ENCODE data around the gene OR11A1. TPM values are rescaled to one million over a fixed set of nuclear protein-coding genes. Genes with fewer than 3 reads are reported as not detected.

The OR11A1 gene
- polyA plus RNA-seq, 2 of the 4 experiments (the other 2 are of a cell fraction) = not detected

- POLR2A ChIA-PET = no interaction called here
- CTCF ChIA-PET = no interaction called here
Measured at GRCh38 chr6:29491574-29491973, 34.7 kb upstream of the OR11A1 start.

GRCh38 chr6:29490552-29490951, 33.7 kb upstream of the OR11A1 start:
- WGBS (ENCODE audit: missing lambda C conversion rate) = 38% methylated on average over 2 of the region's 2 CpGs
- no peak for ATAC-seq
- Histone ChIP-seq H3K4me3 (no peak overlapping the region), H3K9me3 (no peaks in the 10 kb centered on the region), H3K4me1 (no peaks in the 10 kb centered on the region), H3K27ac (no peak overlapping the region), H3K4me2 (no peak overlapping the region)
- FAIRE-seq = no peak
- TF ChIP-seq EHMT2 (IDR thresholded peaks at IDR 0.05; ENCODE audit: low read depth) (no peak), RARB (CRISPR knock-in tag; IDR thresholded peaks at IDR 0.05) (no peak), FOXS1 (CRISPR knock-in tag; IDR thresholded peaks at IDR 0.05) (no peak), EP300 (IDR thresholded peaks at IDR 0.05) (no peak), ZC3H11A (IDR thresholded peaks at IDR 0.05) (no peak), ZFP36 (IDR thresholded peaks at IDR 0.05; ENCODE audit: borderline replicate concordance, partially characterized antibody) (no peak), CHD2 (IDR thresholded peaks at IDR 0.05; ENCODE audit: low read length, partially characterized antibody) (no peak), CBX2 (IDR thresholded peaks at IDR 0.05; ENCODE audit: borderline replicate concordance, low read depth) (no peak), RFX5 (IDR thresholded peaks at IDR 0.05) (no peak), MAFK (IDR thresholded peaks at IDR 0.05; ENCODE audit: partially characterized antibody) (no peak), NR3C1 (IDR thresholded peaks at IDR 0.05) (no peak), HES2 (IDR thresholded peaks at IDR 0.05) (no peak), REST (IDR thresholded peaks at IDR 0.05) (no peak), CBX8 (IDR thresholded peaks at IDR 0.05) (no peak), MYC (IDR thresholded peaks at IDR 0.05; ENCODE audit: borderline replicate concordance, low read length) (no peak)
- POLR2A ChIA-PET = no interaction called here
- no peak for DNase-seq (ENCODE audit: low read depth in 1 of 2, low spot score in 1 of 2)
- CTCF ChIA-PET = no interaction called here

More at GRCh38 chr6:29491574-29491973, 34.7 kb upstream of the OR11A1 start:
- 43% methylated on average over 4 of the region's 4 CpGs for WGBS (ENCODE audit: missing lambda C conversion rate)
- no peaks in the 10 kb centered on the region for H3K9me3 ChIP-seq
- no peak overlapping the region for H3K4me2 ChIP-seq
- ATAC-seq (no peak), DNase-seq (ENCODE audit: low read depth in 1 of 2, low spot score in 1 of 2) (no peak), FAIRE-seq (no peak)
- H3K4me3 ChIP-seq = no peak overlapping the region
- no peak overlapping the region for H3K27ac ChIP-seq
- TF ChIP-seq HDAC2 (IDR thresholded peaks at IDR 0.05) (no peak), BHLHE40 (IDR thresholded peaks at IDR 0.05; ENCODE audit: low read depth, low read length) (no peak), KDM5A (IDR thresholded peaks at IDR 0.05) (no peak), NPAS2 (CRISPR knock-in tag; IDR thresholded peaks at IDR 0.05; ENCODE audit: borderline replicate concordance) (no peak), CEBPB (IDR thresholded peaks at IDR 0.05) (no peak), ELK1 (IDR thresholded peaks at IDR 0.05; ENCODE audit: low read depth, low read length) (no peak), CHD4 (IDR thresholded peaks at IDR 0.05; ENCODE audit: borderline replicate concordance) (no peak), ZFP36 (IDR thresholded peaks at IDR 0.05; ENCODE audit: borderline replicate concordance, partially characterized antibody) (no peak), USF2 (IDR thresholded peaks at IDR 0.05) (no peak), HEYL (CRISPR knock-in tag; IDR thresholded peaks at IDR 0.05) (no peak), TFCP2L1 (CRISPR knock-in tag; IDR thresholded peaks at IDR 0.05) (no peak), CHD2 (IDR thresholded peaks at IDR 0.05; ENCODE audit: low read length, partially characterized antibody) (no peak), GATA3 (IDR thresholded peaks at IDR 0.05; ENCODE audit: borderline replicate concordance) (no peak), TP53 (CRISPR knock-in tag; IDR thresholded peaks at IDR 0.05) (no peak), MYC (IDR thresholded peaks at IDR 0.05; ENCODE audit: borderline replicate concordance, low read length) (no peak), HOXB5 (CRISPR knock-in tag; IDR thresholded peaks at IDR 0.05) (no peak), JUN (IDR thresholded peaks at IDR 0.05) (no peak), EHF (CRISPR knock-in tag; IDR thresholded peaks at IDR 0.05) (no peak), MAFK (IDR thresholded peaks at IDR 0.05; ENCODE audit: partially characterized antibody) (no peak), HMGXB4 (CRISPR knock-in tag; IDR thresholded peaks at IDR 0.05; ENCODE audit: borderline replicate concordance) (no peak)
- H3K4me1 ChIP-seq = no peaks in the 10 kb centered on the region
